Kidney (tissue), 14 donors: ENCODE measurements around the gene PPP1R37. TPM values are rescaled to one million over a fixed set of nuclear protein-coding genes. Genes with fewer than 3 reads are reported as not detected.

ENCODE experiments used
- DNase-seq, 5 donors: peaks; one replicate each; pipeline ENCODE4 v3.0.0-alpha.2; 2013 to 2020
- FAIRE-seq: peaks from 2 replicates; lab custom pipeline; 2012; peaks lifted over from hg19 to GRCh38; lab: Jason Lieb, UNC
- H3K27ac ChIP-seq, 2 donors: one replicate each; pipeline ENCODE4 v1.7.0; 2013; ENCODE audit warnings: low read depth in 2 of 2, low read length in 2 of 2, inconsistent platforms in 1 of 2
- H3K27me3 ChIP-seq: one replicate; pipeline ENCODE4 v1.7.1; 2013; ENCODE audit warnings: low read length, inconsistent platforms; ENCODE audit not compliant: control insufficient read depth, insufficient read depth
- H3K36me3 ChIP-seq, 3 donors: one replicate each; pipeline versions ENCODE4 v1.7.0 to v1.7.1; 2013; ENCODE audit warnings: low read length in 3 of 3, control low read depth in 1 of 3, inconsistent platforms in 1 of 3; ENCODE audit not compliant: insufficient read depth in 3 of 3, control insufficient read depth in 2 of 3
- H3K4me1 ChIP-seq, 3 donors: one replicate each; pipeline versions ENCODE4 v1.7.0 to v1.7.1; 2013; ENCODE audit warnings: low read length in 3 of 3, inconsistent platforms in 1 of 3, low read depth in 1 of 3; ENCODE audit not compliant: control insufficient read depth in 2 of 3, insufficient read depth in 2 of 3
- H3K4me3 ChIP-seq, 3 donors: one replicate each; pipeline versions ENCODE4 v1.7.0 to v1.8.1; 2013; ENCODE audit warnings: low read length in 3 of 3, control low read depth in 1 of 3, inconsistent platforms in 1 of 3
- H3K9ac ChIP-seq, 3 donors: one replicate each; pipeline versions ENCODE4 v1.7.0 to v1.7.1; 2013; ENCODE audit warnings: low read length in 3 of 3, control low read depth in 1 of 3, inconsistent platforms in 1 of 3
- H3K9me3 ChIP-seq, 3 donors: one replicate each; pipeline versions ENCODE4 v1.7.0 to v1.7.1; 2013; ENCODE audit warnings: low read length in 3 of 3, control low read depth in 1 of 3, inconsistent platforms in 1 of 3; ENCODE audit not compliant: control insufficient read depth in 2 of 3, insufficient read depth in 1 of 3
- CTCF ChIP-seq: IDR thresholded peaks from 3 replicates; pipeline ENCODE4 v1.5.1; 2012; ENCODE audit warnings: mild to moderate bottlenecking, moderate library complexity, borderline replicate concordance; ENCODE audit not compliant: insufficient read depth; ENCODE audit errors: extremely low read depth
- intact Hi-C: fragments of 100-400 bp; cut with DNase I; formaldehyde crosslinking; loops from one replicate; pipeline ENCODE4 v1.11.1; 2022
- polyA plus RNA-seq: library from polyadenylated mRNA; stranded (reverse); fragments of 350-450 nt; fragmentation: Illumina TruSeq; extraction: RNeasy Lipid Tissue Mini Kit (QIAGEN cat#74804); gene quantifications from one replicate; pipeline ENCODE4 v1.2.3, GENCODE V29; 2014; ENCODE audit warnings: low read depth, low replicate concordance; ENCODE audit not compliant: insufficient read depth
- total RNA-seq: library from RNA; stranded (reverse); fragmentation: NEBNext Ultra II Directional; extraction: Animal tissue kit (Norgen Biotek cat#: 25700); gene quantifications from one replicate; pipeline ENCODE4 v1.2.1, GENCODE V29; 2021
- donor health status: control.
- donor health status: control.
- donor health status: control.
- donor health status: control.
- donor health status: control.
- donor health status: DM: yes; HTN: yes; CAD: no.
- donor health status: Normal renal cell carcinoma (clear cell type).

The PPP1R37 gene
- total and polyA plus RNA-seq, 2 donors from 2014 or later: 21.6 to 33.0 TPM

GRCh38 chr19:45061965-45062364 is 31.0 kb upstream of the PPP1R37 start:
- Histone ChIP-seq H3K9ac (no peak overlapping the region), H3K9me3 (no peaks in the 10 kb centered on the region), H3K27ac (no peak overlapping the region), H3K4me3 (no peak overlapping the region), H3K27me3 (no peaks in the 10 kb centered on the region), H3K4me1 (no peaks in the 10 kb centered on the region), H3K36me3 (peaks cover 3 to 50% (median 34%) of the 10 kb centered on the region in 3 donors)
- DNase-seq (no peak), FAIRE-seq (no peak)
- intact Hi-C loops: no loop called here
- no peak for TF ChIP-seq CTCF

- peaks cover 3 to 36% (median 25%) of the 10 kb centered on the region in 3 donors for H3K36me3 ChIP-seq
- H3K27ac ChIP-seq: no peak overlapping the region
- no peak overlapping the region for H3K4me3 ChIP-seq
- FAIRE-seq: no peak
- no peaks in the 10 kb centered on the region for H3K27me3 ChIP-seq
- H3K4me1 ChIP-seq: no peaks in the 10 kb centered on the region
- TF ChIP-seq CTCF: no peak
- no peak for DNase-seq
- H3K9ac ChIP-seq: no peak overlapping the region
- intact Hi-C loops: no loop called here
- no peaks in the 10 kb centered on the region for H3K9me3 ChIP-seq
Measured at GRCh38 chr19:45063851-45064801, 28.9 kb upstream of the PPP1R37 start.

- intact Hi-C loops: no loop called here
- Histone ChIP-seq H3K27me3 (no peaks in the 10 kb centered on the region), H3K36me3 (peaks cover 0 to 28% (median 24%) of the 10 kb centered on the region in 3 donors), H3K4me3 (no peak overlapping the region), H3K4me1 (no peaks in the 10 kb centered on the region), H3K9ac (no peak overlapping the region), H3K9me3 (no peaks in the 10 kb centered on the region), H3K27ac (no peak overlapping the region)
- no peak for FAIRE-seq
- no peak for DNase-seq
- TF ChIP-seq CTCF: no peak
Measured at GRCh38 chr19:45066921-45067661, 25.9 kb upstream of the PPP1R37 start.
